Measurements from ENCODE around the gene RGMA. TPM values are rescaled to one million over a fixed set of nuclear protein-coding genes. Genes with fewer than 3 reads are reported as not detected.

Gene RGMA
- total RNA-seq, 1 experiment from 2014 or later: 41.4 TPM

GRCh38 chr15:93045191-93045785 is 43.7 kb downstream of the RGMA start:
- Histone ChIP-seq H3K79me2 (ENCODE audit: insufficient read depth, low read length) (no peaks in the 10 kb centered on the region), H4K5ac (ENCODE audit: insufficient read length, low read depth, low read length) (no peak overlapping the region), H2AK5ac (ENCODE audit: insufficient read length, low read length) (no peak overlapping the region), H3K23me2 (ENCODE audit: insufficient read length, low read depth, low read length, poor library complexity, severe bottlenecking) (no peaks in the 10 kb centered on the region), H3K23ac (ENCODE audit: insufficient read length, low read depth, low read length) (no peak overlapping the region), H3K4ac (ENCODE audit: low read depth, low read length) (no peak overlapping the region), H3K9ac (ENCODE audit: extremely low read depth, insufficient read length, low read length) (no peak overlapping the region), H3K4me1 (ENCODE audit: insufficient read depth, low read length) (no peaks in the 10 kb centered on the region), H3K18ac (ENCODE audit: insufficient read length, low read depth, low read length) (no peak overlapping the region), H2BK12ac (ENCODE audit: insufficient read length, low read depth, low read length) (no peak overlapping the region), H2BK15ac (ENCODE audit: low read depth, low read length) (no peak overlapping the region), H3K27me3 (ENCODE audit: insufficient read depth, low read length) (no peaks in the 10 kb centered on the region), H4K8ac (replicated peaks; ENCODE audit: insufficient read length, low read depth, low read length) (no peak overlapping the region), H3K14ac (ENCODE audit: insufficient read depth, low read length) (no peak overlapping the region), H3K9me3 (ENCODE audit: control insufficient read depth, low read depth, low read length) (peaks cover 7% of the 10 kb centered on the region), H3T11ph (ENCODE audit: low read length) (no peak overlapping the region), H3K27ac (ENCODE audit: insufficient read length, low read depth, low read length) (no peak overlapping the region), H3K4me2 (ENCODE audit: insufficient read depth, insufficient read length, low read length) (no peak overlapping the region), H3K56ac (ENCODE audit: insufficient read length, low read depth, low read length) (no peak overlapping the region), H4K20me1 (ENCODE audit: control insufficient read depth, insufficient read depth, insufficient read length) (peaks cover 2% of the 10 kb centered on the region), H2BK120ac (ENCODE audit: low read depth, low read length, poor library complexity, severe bottlenecking) (no peak overlapping the region), H2BK20ac (ENCODE audit: low read depth, low read length, poor library complexity, severe bottlenecking) (no peak overlapping the region), H2AFZ (ENCODE audit: low read length) (no peak overlapping the region), H3K79me1 (ENCODE audit: insufficient read depth, low read depth, low read length, poor library complexity, severe bottlenecking) (no peaks in the 10 kb centered on the region), H4K91ac (ENCODE audit: insufficient read length, low read depth, low read length) (no peak overlapping the region), H2BK5ac (ENCODE audit: insufficient read length, low read length) (no peak overlapping the region)
- Mint-ChIP-seq H3K4me3 (no peak overlapping the region), H3K27ac (no peak overlapping the region; a peak in 1 of 7 replicates), H3K27me3 (ENCODE audit: low read depth) (no peaks in the 10 kb centered on the region), H3K9me3 (peaks cover 11 to 13% of the 10 kb centered on the region in 2 experiments), H3K4me1 (peaks cover 8 to 12% of the 10 kb centered on the region in 2 experiments), H3K36me3 (ENCODE audit: insufficient read depth in 1 of 3, low read depth in 3 of 3) (peaks cover 56 to 85% (median 75%) of the 10 kb centered on the region in 3 experiments)
- no peak for TF ChIP-seq CTCF (conservative IDR thresholded peaks at IDR 0.05)
- DNase-seq: no peak
- WGBS (ENCODE audit: extremely low coverage, insufficient read length, low lambda C conversion rate): no CpG with 5 or more reads among the region's 27 CpGs

Measured in H9 (cell line).